ENCODE measurements around the gene GAB4.

The GAB4 gene

GRCh38 chr22:16988257-16988656, 19.8 kb downstream of the GAB4 start:
- no peaks in the 10 kb centered on the region for H3K4me1 ChIP-seq (ENCODE audit: control insufficient read depth in 1 of 2, insufficient read depth in 1 of 2, low read depth in 1 of 2, low read length in 1 of 2)
- H3K4me3 ChIP-seq (ENCODE audit: low read depth in 1 of 2, low read length in 1 of 2): no peak overlapping the region
- no peaks in the 10 kb centered on the region for H3K36me3 ChIP-seq
- H3K27me3 ChIP-seq: peaks cover 6% of the 10 kb centered on the region
- TF ChIP-seq CTCF (IDR thresholded peaks at IDR 0.05): no peak
- H3K27ac ChIP-seq: no peak overlapping the region
- H3K9me3 ChIP-seq: no peaks in the 10 kb centered on the region

DNA sequence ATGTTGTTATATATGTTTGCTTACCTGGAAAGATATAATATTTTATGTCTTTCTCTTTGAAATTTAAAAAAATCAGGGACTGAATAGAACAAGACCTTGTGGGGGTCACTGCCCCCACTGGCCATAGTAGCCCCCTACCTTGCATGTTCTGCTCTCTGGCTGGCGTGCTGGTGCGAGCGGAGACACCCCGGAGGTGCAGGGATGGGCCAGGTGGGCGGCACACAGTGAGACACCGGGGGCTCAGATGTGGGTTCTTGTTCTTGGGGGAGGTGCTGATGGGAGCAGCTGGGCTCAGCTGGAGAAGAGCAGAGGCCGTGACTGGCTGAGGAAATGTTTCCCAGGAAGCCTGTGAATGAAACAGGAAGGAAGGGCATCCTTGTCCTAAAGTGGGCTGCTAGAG, 20.2 kb downstream of the GAB4 start:
- no peak for TF ChIP-seq CTCF (IDR thresholded peaks at IDR 0.05)
- no peaks in the 10 kb centered on the region for H3K4me1 ChIP-seq (ENCODE audit: control insufficient read depth in 1 of 2, insufficient read depth in 1 of 2, low read depth in 1 of 2, low read length in 1 of 2)
- H3K27ac ChIP-seq: no peak overlapping the region
- peaks cover under 1% of the 10 kb centered on the region for H3K9me3 ChIP-seq
- no peaks in the 10 kb centered on the region for H3K36me3 ChIP-seq
- H3K27me3 ChIP-seq: peaks cover 6% of the 10 kb centered on the region
- H3K4me3 ChIP-seq (ENCODE audit: low read depth in 1 of 2, low read length in 1 of 2): no peak overlapping the region

GRCh38 chr22:16975155-16975885, 32.7 kb downstream of the GAB4 start:
- no peak overlapping the region for H3K27ac ChIP-seq
- TF ChIP-seq CTCF (IDR thresholded peaks at IDR 0.05): no peak
- no peaks in the 10 kb centered on the region for H3K36me3 ChIP-seq
- H3K4me1 ChIP-seq (ENCODE audit: control insufficient read depth in 1 of 2, insufficient read depth in 1 of 2, low read depth in 1 of 2, low read length in 1 of 2): no peaks in the 10 kb centered on the region
- no peaks in the 10 kb centered on the region for H3K27me3 ChIP-seq
- H3K4me3 ChIP-seq (ENCODE audit: low read depth in 1 of 2, low read length in 1 of 2): no peak overlapping the region
- H3K9me3 ChIP-seq: no peaks in the 10 kb centered on the region

DNA sequence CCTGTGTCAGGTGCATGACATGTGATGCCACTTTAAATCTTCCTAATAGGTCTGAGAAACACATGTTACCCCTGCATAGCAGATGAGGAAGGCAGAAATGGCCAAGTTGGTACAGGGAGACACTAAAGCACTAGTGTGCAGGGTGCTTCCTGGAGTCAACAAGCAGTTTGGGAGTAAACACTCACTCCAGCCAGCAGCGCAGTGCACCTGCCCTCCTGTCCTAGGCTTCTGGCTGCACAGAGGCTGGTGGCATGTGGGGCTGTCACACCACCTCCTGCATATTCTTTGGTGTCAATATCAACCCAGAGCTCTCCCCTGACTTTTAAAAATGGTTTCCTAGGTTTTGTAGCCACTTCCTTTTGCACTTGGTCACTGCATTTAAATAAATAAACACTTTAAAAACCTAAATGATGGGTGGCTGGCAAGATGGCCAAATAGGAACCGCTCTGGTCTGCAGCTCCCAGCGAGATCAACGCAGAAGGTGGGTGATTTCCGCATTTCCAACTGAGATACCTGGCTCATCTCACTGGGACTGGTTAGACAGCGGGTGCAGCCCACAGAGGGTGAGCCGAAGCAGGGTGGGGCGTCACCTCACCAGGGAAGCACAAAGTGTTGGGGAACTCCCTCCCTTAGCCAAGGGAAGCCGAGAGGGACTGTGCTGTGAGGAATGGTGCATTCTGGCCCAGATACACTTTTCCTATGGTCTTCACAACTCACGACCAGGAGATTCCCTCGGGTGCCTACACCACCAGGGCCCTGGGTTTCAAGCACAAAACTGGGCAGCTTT, 33.5 kb downstream of the GAB4 start:
- no peaks in the 10 kb centered on the region for H3K27me3 ChIP-seq
- H3K4me3 ChIP-seq (ENCODE audit: low read depth in 1 of 2, low read length in 1 of 2): no peak overlapping the region
- H3K27ac ChIP-seq: no peak overlapping the region
- no peaks in the 10 kb centered on the region for H3K9me3 ChIP-seq
- no peaks in the 10 kb centered on the region for H3K4me1 ChIP-seq (ENCODE audit: control insufficient read depth in 1 of 2, insufficient read depth in 1 of 2, low read depth in 1 of 2, low read length in 1 of 2)
- no peaks in the 10 kb centered on the region for H3K36me3 ChIP-seq
- no peak for TF ChIP-seq CTCF (IDR thresholded peaks at IDR 0.05)

DNA sequence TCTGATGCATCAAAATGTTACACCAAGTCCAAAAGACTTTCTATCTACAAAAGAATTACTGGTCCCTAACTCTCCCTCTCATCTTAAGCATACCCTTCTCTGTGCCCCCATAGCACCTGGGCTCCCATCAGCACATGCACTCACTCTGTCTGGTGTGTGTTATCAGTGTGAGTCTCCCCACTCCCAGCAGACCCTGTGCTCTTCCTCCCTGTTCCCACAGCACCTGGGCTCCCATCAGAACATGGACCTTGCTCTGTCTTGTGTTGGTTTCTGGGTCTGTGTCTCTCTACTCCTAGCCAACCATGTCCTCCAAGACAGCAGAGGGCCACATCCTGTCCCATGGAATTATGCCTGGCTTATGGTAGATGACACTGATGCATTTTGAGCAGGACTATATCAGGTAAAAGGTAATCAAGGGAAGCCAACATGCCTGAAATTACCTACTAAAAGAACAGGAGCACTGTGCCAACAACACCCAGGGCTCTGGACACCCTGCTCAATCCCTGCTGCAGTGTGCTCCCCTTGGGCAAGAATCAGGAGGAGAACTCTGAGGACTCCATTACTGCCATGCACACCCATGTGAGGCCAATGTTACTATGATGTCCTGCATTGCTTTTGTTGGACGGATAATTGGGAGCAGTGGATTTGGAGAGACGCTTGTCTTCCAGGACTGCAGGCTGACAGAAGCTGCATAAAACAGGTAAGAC, 34.3 kb downstream of the GAB4 start:
- H3K27ac ChIP-seq: no peak overlapping the region
- no peaks in the 10 kb centered on the region for H3K36me3 ChIP-seq
- H3K4me1 ChIP-seq (ENCODE audit: control insufficient read depth in 1 of 2, insufficient read depth in 1 of 2, low read depth in 1 of 2, low read length in 1 of 2): no peaks in the 10 kb centered on the region
- H3K9me3 ChIP-seq: no peaks in the 10 kb centered on the region
- no peak overlapping the region for H3K4me3 ChIP-seq (ENCODE audit: low read depth in 1 of 2, low read length in 1 of 2)
- TF ChIP-seq CTCF (IDR thresholded peaks at IDR 0.05): no peak
- H3K27me3 ChIP-seq: no peaks in the 10 kb centered on the region

Measured in neutrophil (primary cell).